Glomerular endothelial cell (primary cell): Measurements from ENCODE around the gene SIGLEC1. TPM values are rescaled to one million over a fixed set of nuclear protein-coding genes. Genes with fewer than 3 reads are reported as not detected.

Source experiments
- DNase-seq: peaks from one replicate; pipeline ENCODE4 v3.0.0-alpha.2; 2011; ENCODE audit warnings: low read depth, low spot score; ENCODE audit errors: extremely low read depth
- total RNA-seq: library from RNA; depleted of rRNA; stranded (reverse); fragments of >200 nt; gene quantifications from 2 replicates; pipeline ENCODE4 v1.2.3, GENCODE V29; 2015

Gene SIGLEC1
- total RNA-seq, 1 donor from 2014 or later = not detected

DNA sequence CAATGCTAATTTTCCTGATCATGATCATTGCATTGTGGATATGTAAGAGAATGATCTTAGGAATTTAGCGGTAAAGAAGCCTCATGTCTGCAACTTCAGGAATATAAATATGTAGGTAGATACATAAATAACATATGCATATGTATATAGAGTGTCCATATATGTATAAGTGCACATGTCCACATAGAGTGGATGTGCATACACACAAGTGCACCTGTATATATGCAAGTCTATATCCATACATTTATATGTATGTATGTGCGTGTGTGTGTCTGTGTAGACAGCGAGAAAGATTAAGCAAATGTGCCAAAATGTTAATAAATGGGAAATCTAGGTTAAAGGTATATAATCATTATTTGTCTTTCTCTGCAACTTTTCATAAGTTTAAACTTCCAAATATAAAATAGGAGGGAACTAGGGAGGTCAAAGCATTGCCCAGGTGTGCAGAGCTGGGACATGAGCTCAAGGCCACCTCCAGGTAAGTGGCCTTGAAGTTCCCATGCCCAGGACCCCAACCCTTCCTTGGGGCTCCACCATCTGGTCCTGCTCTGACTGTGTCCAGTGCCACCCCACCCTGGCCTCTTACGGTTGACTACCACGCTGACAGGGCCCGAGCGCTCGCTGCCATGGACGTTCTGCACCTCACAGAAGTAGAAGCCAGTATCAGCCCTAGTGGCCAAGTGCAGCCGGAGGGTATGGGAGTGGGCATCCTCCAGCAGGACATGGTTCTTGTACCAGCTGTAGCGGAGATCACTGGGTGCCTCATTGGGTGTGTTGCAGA, 9.6 kb downstream of the SIGLEC1 start:
- no peak for DNase-seq

DNA sequence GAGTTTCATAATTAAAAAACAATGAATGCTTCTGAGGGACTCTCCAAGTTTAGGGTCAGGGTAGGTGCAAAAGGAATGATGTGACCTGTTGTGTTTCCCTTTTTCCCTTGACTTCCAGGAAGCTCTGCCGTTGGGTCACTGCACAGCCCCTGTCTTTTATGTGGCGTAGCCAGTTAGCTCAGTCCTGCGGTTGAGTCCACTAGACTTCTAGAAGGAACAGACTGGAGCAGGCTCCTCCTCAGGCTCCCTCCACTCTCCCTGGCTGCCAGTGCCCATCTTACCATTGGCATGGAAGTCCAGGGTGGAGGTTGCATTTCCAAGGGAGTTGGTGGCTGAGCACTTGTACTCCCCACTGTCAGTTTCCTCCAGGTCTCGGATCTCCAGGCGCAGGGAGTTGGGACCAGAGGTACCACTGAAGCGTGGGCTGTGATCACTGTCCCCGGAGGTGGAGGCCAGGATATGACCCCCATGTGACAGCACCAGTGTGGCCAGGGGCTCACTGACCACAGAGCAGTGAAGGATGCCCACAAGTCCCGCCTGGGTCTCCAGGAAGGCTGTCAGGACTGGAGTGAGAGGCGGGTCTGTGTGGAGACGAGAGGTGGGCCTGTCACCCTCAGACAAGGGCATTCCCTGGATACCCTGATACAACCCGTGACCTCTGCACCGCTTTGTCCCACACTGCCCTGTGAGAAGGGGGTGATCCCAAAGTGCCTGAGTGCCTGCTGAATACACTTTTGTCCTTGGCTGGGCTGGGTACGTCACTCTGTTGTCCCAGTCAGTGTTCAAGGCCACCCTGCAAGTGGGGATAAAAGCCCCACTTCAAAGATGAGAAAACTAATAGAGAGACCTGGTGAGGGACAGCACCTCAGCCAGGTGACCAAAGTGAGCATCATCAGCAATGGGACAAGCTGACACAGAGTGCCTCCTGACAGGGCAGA, 11.1 kb downstream of the SIGLEC1 start:
- no peak for DNase-seq

DNA sequence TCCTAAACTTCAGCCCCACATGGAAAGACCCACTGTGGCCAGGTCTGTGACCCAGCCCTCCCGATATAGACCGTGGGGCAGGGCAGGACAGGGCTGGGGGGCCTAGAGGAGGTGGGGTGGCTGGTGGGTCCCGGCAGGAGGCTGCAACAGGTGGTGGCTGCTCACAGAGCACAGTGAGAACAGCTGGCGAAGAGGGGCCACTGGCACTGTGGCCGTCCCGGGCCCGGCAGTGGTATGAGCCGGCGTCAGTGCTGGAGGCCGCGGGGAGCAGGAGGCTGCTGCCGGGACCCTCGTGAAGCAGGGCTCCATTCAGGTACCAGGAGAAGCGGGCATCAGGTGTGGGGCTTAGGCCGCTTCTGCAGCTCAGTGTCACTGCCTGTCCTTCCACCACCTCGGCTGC, 13.4 kb downstream of the SIGLEC1 start:
- no peak for DNase-seq

- no peak for DNase-seq
Observed at GRCh38 chr20:3698591-3699001, 13.8 kb downstream of the SIGLEC1 start.

GRCh38 chr20:3697588-3698305, 14.7 kb downstream of the SIGLEC1 start:
- DNase-seq = no peak

- no peak for DNase-seq
Observed at GRCh38 chr20:3696745-3697587, 15.4 kb downstream of the SIGLEC1 start.

GRCh38 chr20:3696200-3696599, 16.2 kb downstream of the SIGLEC1 start:
- no peak for DNase-seq

DNA sequence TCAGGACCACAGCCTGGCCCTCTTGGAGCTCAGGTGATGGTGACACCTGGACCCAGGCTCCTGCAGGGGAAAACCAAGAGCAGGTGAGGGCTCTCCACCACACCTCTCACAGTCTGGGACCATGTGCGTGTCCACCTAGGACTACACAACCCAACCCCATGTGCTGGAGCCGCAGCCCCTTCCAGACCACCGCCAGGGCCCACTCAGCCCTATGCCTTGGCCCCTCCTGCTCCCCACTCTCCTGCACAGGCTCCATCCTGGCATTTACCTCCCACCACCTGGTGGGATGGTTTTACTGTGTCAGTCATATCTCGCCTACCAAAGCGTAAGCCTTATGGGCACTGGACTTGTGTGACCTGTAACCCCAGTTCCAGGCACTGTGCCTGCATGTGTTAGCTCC, 17.5 kb downstream of the SIGLEC1 start:
- no peak for DNase-seq

DNA sequence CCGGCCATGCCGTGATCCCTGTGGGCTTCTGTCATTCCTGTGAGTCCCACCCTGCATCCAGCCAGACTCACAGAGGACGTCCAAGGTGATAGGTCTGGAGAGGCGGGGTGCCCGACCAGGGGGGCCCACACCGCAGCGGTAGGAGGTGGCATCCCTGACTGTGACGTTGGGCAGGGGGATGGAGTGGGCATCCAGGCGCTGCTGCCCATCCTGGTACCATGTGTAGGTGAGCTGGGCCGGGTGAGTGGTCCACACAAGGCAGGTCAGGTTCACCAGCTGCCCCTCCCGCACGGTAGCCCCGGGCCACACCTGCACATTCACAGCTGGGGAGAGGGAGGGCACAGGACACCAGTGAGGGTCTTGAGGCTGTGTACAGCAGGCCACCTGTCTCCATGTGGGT, 19.0 kb downstream of the SIGLEC1 start:
- no peak for DNase-seq

DNA sequence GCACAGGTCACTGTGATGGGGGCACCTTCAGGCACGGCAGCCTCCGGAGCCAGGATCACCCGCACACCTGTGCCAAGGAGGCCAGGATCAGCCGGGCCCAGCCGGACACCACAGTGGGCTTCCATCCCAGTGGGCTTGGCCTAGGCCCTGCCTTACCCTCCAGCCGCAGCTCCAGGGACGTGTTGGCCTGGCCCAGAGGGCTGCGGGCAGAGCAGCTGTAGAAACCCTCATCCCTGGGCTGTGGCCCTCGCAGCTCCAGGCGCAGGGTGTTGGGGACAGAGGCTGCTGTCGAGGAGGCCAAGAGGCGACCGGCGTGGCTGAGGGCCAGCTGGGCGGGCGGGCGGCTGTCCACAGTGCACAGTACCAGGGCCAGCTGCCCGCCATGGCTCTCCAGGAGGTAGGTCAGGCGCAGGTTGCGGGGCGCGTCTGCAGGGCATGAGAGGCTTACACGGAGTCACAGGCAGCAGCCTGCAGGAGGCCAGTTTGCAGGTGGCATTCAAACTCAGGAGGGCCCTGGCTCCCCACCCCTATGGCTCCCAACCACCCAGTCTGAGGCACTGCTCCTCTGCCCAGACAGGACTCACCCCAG, 19.6 kb downstream of the SIGLEC1 start:
- DNase-seq = no peak

DNA sequence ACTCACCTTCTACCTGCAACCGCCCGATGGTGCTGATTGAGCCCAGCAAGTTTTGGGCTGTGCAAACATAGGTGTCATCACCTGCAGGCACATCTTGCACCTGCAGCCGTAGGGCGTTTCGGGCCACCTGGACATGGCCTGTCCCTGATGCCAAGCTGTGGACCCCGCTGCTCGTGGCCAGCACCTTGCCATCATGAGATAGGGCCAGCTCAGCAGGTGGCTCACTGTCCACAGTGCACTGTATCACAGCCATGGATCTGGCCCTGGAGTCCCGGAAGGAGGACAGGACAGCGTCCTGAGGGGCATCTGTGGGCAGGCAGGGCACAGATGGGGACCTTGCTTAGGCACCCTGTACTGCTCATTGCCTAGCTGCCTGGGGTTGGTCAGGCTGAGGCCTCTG, 20.5 kb downstream of the SIGLEC1 start:
- no peak for DNase-seq

DNA sequence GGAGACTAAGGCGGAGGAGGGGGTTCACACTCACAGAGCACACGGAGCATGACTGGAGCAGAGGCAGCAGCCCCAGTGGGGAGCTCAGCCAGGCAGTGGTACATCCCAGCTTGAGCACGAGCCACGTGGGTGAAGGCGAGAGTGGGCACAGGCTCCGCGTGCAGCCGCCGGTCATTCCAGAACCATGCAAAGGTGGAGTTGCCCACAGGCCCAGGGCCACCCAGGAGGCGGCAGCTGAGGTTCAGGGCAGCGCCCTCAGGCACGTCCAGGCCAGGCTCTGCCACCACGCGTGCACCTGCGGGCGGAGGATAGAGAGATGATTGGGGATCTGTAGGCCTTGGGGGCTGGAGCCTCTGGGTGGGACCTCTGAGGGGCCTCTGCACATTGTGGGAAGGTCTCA, 21.1 kb downstream of the SIGLEC1 start:
- no peak for DNase-seq

- no peak for DNase-seq
Observed at GRCh38 chr20:3690413-3690812, 22.0 kb downstream of the SIGLEC1 start.

DNA sequence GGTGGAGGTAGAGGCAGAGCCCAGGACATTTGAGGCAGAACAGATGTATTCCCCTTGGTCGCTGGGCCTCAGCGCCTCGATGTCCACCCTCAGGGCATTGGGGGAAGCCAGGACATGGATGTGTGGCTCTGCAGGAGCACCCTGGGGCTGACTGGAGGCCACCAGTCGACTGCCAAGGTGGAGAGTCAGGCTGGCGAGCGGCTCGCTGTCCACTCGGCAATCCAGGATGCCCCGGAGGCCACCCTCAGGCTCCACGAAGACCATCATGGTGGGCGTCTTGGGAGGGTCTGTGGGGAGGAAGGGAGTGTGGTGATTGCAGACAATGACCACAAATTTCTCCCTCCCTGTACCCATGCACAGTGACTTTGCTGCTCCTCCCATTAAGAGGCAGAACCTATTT, 22.4 kb downstream of the SIGLEC1 start:
- DNase-seq = no peak

DNA sequence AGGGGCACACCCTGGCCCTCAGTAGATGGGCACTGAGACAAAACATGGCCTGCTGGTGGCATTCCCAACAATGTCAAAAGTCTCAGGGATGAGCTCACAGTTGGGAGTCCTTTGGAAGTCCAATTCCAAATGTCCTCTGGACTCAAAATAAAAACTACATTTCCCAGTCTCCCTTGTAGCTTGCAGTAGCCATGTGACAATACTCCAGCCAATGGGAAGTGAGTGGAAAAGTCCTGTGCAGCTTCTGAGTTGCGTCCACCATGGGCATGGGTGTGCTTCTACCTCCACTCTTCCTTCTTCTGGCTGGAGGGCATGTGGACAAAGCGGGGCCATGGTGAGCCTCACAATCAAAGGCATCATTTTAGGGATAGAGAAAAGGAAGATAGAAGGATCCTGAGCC, 24.7 kb downstream of the SIGLEC1 start:
- no peak for DNase-seq

DNA sequence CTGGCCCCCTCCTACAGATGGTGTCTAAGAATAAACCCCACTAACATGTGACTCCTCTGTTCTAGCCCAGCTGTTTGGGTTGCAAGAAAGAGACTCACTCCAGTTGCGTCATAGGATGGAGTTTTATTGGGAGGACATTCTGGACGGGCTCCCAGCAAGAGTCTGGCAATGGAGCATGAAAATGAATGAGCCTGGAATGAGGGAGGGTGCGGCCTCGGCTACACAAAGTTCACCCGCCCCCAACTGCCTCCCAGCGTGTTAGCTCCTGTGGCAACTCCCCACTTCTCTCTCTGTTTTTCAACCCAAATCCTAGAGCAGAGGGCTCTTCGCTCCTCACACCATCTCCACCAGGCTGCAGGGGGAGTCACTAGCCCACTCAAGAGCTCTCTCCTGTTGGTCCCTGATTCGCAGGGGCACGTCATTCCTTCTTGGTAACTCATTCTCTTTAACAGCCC, 25.5 kb downstream of the SIGLEC1 start:
- DNase-seq = no peak

DNA sequence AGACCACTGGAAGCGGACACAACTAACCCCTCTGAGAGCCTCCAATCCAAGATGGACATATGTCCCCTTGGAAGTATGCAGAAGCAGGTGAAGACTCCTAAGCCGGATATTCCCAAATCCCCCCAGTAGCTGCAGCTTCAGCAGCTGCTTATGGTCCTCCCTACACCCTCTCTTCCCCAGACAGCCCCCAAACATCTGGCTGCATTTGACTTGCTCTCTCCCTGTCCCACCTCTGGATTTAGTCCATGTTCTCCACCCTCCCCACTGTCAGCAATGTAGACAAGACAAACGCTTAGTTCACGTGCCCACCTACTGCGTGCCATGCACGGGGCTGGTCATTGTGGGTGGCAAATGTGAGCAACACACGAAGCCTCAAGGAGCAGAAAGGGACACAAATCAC, 26.0 kb downstream of the SIGLEC1 start:
- no peak for DNase-seq

- no peak for DNase-seq
Observed at GRCh38 chr20:3685341-3685740, 27.1 kb downstream of the SIGLEC1 start.

- DNase-seq = no peak
Observed at GRCh38 chr20:3681931-3682781, 30.2 kb downstream of the SIGLEC1 start, which contains the start of gene ADAM33. Gene ADAM33 (minus strand): TSS chr20:3682010. CDS start chr20:3682004, 6 bp downstream.
